NB4 (cell line): ENCODE results near the gene RARG.

ENCODE experiments used
- DNase-seq: peaks from one replicate; pipeline ENCODE4 v3.0.0; 2010; ENCODE audit warnings: low read depth
- H3K4me3 ChIP-seq: one replicate; pipeline ENCODE4 v1.5.1; 2011; ENCODE audit warnings: mild to moderate bottlenecking, low read depth, low read length, moderate library complexity
- CTCF ChIP-seq: IDR thresholded peaks from one replicate; pipeline ENCODE4 v1.5.1; 2012; ENCODE audit warnings: low read depth, low read length
- MAX ChIP-seq: IDR thresholded peaks from 2 replicates; pipeline ENCODE4 v1.6.1; 2011; ENCODE audit warnings: low read depth, low read length
- MYC ChIP-seq: IDR thresholded peaks from 2 replicates; pipeline ENCODE4 v1.6.1; 2011; ENCODE audit warnings: low read depth, low read length
- POLR2A ChIP-seq: IDR thresholded peaks from 2 replicates; pipeline ENCODE4 v1.6.1; 2011; ENCODE audit warnings: mild to moderate bottlenecking; ENCODE audit not compliant: insufficient read length; ENCODE audit errors: extremely low read depth

RARG gene

GRCh38 chr12:53232646-53233461 is 845 bp upstream of the RARG start:
- H3K4me3 ChIP-seq, result no peak overlapping the region
- peak; percentile 33 for DNase-seq
- no peak for TF ChIP-seq MAX
- TF ChIP-seq CTCF, result no peak
- no peak for TF ChIP-seq MYC
- TF ChIP-seq POLR2A, result no peak

DNA sequence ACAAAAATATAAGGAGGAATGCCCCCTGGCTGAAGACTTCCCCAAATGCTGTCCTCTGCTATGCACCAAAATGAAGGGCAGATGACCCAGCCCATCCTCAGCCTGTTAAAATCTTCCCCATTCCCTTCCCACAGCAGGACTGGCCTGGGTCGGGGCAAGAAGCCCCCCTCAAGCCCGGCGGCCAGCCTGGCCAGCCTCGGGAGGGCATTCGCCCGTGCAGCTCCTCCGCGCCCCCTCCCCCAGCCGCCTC is 413 bp downstream of the RARG start:
- H3K4me3 ChIP-seq, result no peak overlapping the region
- DNase-seq, result no peak
- no peak for TF ChIP-seq MAX
- TF ChIP-seq MYC, result no peak
- no peak for TF ChIP-seq CTCF
- no peak for TF ChIP-seq POLR2A

DNA sequence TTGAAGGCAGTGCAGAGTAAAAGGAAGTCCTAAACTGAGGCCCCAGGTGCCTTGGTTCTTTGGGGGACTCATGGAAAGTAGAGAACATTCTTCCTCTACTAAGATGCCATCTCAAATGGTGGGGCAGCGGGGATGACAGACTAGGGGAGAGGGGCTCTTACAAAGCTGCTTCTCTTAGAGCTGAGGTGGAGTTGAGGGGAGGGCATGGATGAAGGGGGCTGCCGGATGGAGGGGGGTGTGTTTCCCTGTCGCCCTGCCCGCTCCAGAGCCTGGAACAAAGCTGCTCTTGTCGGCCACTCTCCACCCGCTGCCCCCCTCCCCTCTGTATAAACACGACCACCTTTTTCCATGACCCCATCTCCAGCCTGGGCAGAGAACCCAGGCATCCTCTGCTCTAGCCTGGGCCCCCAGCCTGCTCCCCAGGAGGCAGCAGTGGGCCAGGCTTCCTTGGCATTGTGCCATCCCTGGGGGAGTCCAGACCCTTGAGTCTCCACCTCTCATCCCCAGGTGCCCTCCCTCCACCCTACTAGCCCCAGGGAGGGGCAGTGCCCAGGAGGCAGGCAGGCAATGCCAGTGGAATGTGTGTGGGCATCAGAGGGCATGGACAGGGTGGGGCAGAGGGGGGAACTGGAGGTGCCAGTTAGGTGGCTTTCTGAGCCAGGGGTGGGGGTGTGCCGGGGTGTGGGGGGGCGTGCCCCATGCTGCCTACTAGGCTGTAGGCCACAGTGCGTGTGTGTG is 1.7 kb downstream of the RARG start:
- H3K4me3 ChIP-seq, result no peak overlapping the region
- no peak for TF ChIP-seq MAX
- TF ChIP-seq MYC, result no peak
- TF ChIP-seq POLR2A, result no peak
- TF ChIP-seq CTCF, result no peak
- DNase-seq, result no peak

DNA sequence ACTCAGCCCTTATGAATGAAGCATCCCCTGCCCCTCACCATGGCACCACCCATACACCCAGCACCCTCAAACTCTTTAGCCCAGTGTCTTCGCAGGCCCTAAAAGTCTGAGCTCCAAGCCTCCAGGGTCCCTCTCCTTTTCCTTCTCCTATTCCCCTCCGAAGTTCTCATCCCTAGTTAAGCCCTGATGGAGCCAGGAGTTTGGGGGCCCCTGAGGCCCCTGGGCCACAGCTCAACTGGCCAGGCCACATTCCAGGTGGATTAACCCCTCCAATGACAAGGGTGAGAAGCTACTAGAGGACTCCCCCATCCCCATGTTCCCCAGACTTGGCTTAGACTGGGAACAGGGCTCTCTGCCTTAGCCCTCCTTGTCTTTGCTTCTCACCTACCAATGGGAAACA is 2.6 kb downstream of the RARG start:
- H3K4me3 ChIP-seq, result no peak overlapping the region
- TF ChIP-seq POLR2A (no peak), MYC (no peak), CTCF (no peak), MAX (no peak)
- no peak for DNase-seq

- H3K4me3 ChIP-seq, result no peak overlapping the region
- TF ChIP-seq MAX, result no peak
- TF ChIP-seq CTCF, result no peak
- no peak for TF ChIP-seq POLR2A
- no peak for TF ChIP-seq MYC
- no peak for DNase-seq
These were observed 4.2 kb downstream of the RARG start for GRCh38 chr12:53227836-53228235.
